ENCODE results near the gene PTPRO.

The PTPRO gene

GRCh38 chr12:15322164-15323061 is at the start of gene PTPRO:
Gene PTPRO (plus strand): TSS chr12:15322508.
- peak; percentile 19 for DNase-seq (ENCODE audit: low read depth)

GRCh38 chr12:15273896-15274295 is 48.4 kb upstream of the PTPRO start:
- DNase-seq (ENCODE audit: low read depth): no peak

- peak; percentile 3 for DNase-seq (ENCODE audit: low read depth)
Measured at GRCh38 chr12:15274561-15274967, 47.7 kb upstream of the PTPRO start.

GRCh38 chr12:15276088-15276698 is 46.1 kb upstream of the PTPRO start:
- DNase-seq (ENCODE audit: low read depth): peak; percentile 62

GRCh38 chr12:15278816-15279658 is 43.3 kb upstream of the PTPRO start:
- DNase-seq (ENCODE audit: low read depth): peak; percentile 82

GRCh38 chr12:15280930-15281329 is 41.4 kb upstream of the PTPRO start:
- no peak for DNase-seq (ENCODE audit: low read depth)

GRCh38 chr12:15289192-15289591 is 33.1 kb upstream of the PTPRO start:
- DNase-seq (ENCODE audit: low read depth): no peak

GRCh38 chr12:15293731-15294130 is 28.6 kb upstream of the PTPRO start:
- no peak for DNase-seq (ENCODE audit: low read depth)

- no peak for DNase-seq (ENCODE audit: low read depth)
Measured at GRCh38 chr12:15299947-15300346, 22.4 kb upstream of the PTPRO start.

GRCh38 chr12:15304296-15304695 is 18.0 kb upstream of the PTPRO start:
- DNase-seq (ENCODE audit: low read depth): no peak

GRCh38 chr12:15306605-15307004 is 15.7 kb upstream of the PTPRO start:
- no peak for DNase-seq (ENCODE audit: low read depth)

GRCh38 chr12:15307079-15307478 is 15.2 kb upstream of the PTPRO start:
- no peak for DNase-seq (ENCODE audit: low read depth)

- no peak for DNase-seq (ENCODE audit: low read depth)
Measured at GRCh38 chr12:15318841-15319240, 3.5 kb upstream of the PTPRO start.

- DNase-seq (ENCODE audit: low read depth): no peak
Measured at GRCh38 chr12:15320881-15321280, 1.4 kb upstream of the PTPRO start.

GRCh38 chr12:15323480-15323879 is 1.2 kb downstream of the PTPRO start:
- DNase-seq (ENCODE audit: low read depth): no peak

GRCh38 chr12:15329891-15330290 is 7.6 kb downstream of the PTPRO start:
- no peak for DNase-seq (ENCODE audit: low read depth)

GRCh38 chr12:15334225-15334624 is 11.9 kb downstream of the PTPRO start:
- peak; percentile 7 for DNase-seq (ENCODE audit: low read depth)

GRCh38 chr12:15335959-15336358 is 13.7 kb downstream of the PTPRO start:
- no peak for DNase-seq (ENCODE audit: low read depth)

GRCh38 chr12:15336768-15337553 is 14.7 kb downstream of the PTPRO start:
- DNase-seq (ENCODE audit: low read depth): peak; percentile 81

GRCh38 chr12:15341371-15341770 is 19.1 kb downstream of the PTPRO start:
- DNase-seq (ENCODE audit: low read depth): no peak

- no peak for DNase-seq (ENCODE audit: low read depth)
Measured at GRCh38 chr12:15344561-15344960, 22.3 kb downstream of the PTPRO start.

GRCh38 chr12:15346488-15346887 is 24.2 kb downstream of the PTPRO start:
- no peak for DNase-seq (ENCODE audit: low read depth)
